ENCODE results near the gene WIPF2.

DNA sequence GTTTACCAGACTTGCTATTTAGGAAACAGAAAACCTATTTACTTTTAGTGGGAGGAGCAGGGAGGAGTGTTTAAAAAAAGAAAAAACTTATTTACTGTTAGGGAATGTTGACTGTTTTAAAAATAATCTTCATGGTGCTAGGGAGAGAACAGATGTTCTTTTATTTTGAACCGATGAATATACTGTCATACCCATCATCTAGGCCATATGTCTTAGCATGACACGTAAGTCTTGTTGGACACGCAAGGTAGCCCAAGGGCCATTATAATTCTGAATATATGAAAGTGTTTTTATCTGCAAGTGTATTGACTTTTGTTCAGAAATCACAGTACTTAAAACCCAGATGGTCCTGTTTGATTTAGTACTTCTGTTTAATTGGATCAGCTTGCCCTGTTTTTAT lies 11.6 kb downstream of the WIPF2 start:
- TF ChIP-seq, protein P1, sequence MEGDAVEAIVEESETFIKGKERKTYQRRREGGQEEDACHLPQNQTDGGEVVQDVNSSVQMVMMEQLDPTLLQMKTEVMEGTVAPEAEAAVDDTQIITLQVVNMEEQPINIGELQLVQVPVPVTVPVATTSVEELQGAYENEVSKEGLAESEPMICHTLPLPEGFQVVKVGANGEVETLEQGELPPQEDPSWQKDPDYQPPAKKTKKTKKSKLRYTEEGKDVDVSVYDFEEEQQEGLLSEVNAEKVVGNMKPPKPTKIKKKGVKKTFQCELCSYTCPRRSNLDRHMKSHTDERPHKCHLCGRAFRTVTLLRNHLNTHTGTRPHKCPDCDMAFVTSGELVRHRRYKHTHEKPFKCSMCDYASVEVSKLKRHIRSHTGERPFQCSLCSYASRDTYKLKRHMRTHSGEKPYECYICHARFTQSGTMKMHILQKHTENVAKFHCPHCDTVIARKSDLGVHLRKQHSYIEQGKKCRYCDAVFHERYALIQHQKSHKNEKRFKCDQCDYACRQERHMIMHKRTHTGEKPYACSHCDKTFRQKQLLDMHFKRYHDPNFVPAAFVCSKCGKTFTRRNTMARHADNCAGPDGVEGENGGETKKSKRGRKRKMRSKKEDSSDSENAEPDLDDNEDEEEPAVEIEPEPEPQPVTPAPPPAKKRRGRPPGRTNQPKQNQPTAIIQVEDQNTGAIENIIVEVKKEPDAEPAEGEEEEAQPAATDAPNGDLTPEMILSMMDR (conservative IDR thresholded peaks at IDR 0.05) = no peak
- no peak for TF ChIP-seq ZFX (IDR thresholded peaks at IDR 0.05)

Measured in C4-2B (cell line).